Epithelial cell of prostate (primary cell): Measurements from ENCODE around the gene PHF21B.
A peak's percentile ranks its signal among the peaks of the same experiment; 100 is the strongest.
"Not testable (repeated sequence)": the region's sequence is repeated elsewhere in the genome, so short reads cannot be mapped to it uniquely, and the experiment has no call there.

Experiments used
- DNase-seq: peaks from one replicate; pipeline ENCODE4 v3.0.0-alpha.2; 2011; ENCODE audit warnings: low read depth, low spot score
- H3K27ac ChIP-seq: fragments of 450-650 bp; 2 replicates; pipeline ENCODE4 v1.5.1; 2017; ENCODE audit warnings: mild to moderate bottlenecking

Gene PHF21B

DNA sequence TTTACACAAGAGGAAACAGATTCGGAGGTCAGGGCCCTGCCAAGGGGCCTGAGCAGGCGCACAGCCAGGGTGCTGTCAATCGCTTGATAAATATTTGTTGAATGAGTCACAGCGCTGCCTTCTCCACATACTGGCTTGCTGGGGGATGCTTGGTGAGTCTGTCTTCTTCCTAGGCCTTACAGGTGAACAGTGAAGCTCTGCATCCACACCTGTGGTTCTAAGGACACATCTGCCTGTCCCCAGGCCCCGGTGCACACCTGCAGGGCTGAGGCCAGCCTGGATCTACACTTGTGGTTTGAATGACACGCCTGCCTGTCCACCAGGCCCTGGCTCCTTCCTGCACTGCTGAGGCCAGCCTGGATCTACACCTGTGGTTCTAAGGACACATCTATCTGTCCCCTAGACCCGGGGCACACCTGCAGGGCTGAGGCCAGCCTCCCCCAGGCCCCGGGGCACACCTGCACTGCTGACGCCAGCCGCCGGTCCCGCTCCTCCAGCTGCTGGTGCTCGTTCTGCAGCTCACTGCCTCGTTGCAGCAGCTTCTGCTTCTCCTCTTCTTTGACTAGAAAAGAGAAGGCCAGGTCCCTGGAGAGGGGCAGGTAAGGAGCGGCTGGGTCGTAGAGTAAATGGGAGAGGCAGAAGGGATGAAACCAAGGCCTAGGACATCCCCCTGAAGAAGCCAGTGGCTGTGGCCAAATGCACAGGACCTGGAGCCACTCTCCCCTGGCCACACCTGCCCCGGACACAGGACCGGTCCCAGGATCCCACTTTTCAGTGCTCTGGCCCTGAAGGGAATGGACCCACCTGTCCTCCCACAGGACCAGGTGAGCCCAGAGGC is 124.6 kb downstream of the PHF21B start:
- DNase-seq: no peak
- no peak overlapping the region for H3K27ac ChIP-seq

DNA sequence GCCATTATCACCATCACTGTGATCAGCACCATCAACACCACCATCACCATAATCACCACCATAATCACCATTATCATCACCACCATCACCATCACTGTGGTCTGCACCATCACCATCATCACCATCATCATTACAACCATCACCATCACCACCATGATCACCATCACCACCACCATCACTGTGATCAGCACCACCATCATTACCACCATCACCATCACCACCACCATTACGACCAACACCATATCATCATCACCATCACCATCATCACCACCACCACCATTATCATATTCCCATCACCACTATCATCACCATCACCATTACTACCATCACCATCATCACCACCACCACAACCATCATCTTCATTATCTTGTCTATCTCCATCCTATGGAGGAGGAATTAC is 125.2 kb downstream of the PHF21B start:
- H3K27ac ChIP-seq: no peak overlapping the region
- DNase-seq: no peak

DNA sequence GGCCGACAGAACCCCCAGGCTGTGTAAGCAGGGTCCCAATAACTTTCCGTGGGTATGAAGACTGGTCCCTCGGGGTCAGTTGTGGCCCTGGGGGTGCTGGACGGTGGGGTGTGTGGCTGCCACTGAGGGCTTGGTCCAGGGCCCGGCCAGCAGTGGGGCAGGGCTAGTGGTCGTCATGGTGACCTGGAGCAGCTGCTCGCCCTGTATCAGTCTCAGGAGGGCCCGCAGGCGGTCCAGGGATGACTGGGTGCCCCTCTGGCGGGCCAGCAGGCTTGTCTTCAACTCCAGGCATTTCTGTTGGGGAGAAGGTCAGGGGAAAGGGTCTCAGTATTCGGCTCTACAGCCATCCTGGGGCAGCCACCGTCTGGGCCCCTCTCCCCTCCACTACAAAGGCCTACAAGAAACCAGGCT is 126.8 kb downstream of the PHF21B start:
- no peak overlapping the region for H3K27ac ChIP-seq
- no peak for DNase-seq

DNA sequence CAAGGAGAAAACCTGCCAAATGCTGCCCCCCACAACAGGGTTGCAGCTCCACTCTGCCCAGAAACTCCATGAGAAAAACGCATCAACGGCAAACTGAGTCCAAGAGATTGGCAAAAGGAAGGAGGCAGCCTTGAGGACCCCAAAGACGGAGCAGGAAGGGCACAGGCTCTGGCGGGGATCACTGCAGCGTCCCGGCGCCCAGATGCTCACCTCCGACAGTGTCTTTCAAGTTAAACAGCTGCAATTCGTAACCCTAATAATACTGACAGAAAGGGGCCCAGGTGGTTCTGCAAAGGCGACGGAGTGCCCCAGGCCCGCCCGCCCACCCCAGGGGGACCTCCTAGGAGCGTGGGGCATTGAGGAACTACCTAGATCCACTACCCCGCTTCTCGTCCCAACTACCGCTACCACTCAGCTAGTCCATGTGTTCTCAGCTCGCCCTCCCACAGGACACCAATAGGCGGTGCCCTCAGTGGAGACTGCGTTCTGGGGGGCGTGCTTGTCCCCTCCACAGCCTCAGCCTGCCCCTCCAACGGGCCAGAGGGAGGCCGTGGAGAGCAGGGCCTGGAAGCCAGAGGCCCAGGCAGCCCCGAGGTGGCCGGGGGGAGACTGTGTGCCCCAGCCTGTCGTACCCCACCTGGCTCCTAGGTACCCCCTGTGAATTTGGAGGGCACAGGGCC is 127.4 kb downstream of the PHF21B start:
- no peak for DNase-seq
- H3K27ac ChIP-seq: no peak overlapping the region

DNA sequence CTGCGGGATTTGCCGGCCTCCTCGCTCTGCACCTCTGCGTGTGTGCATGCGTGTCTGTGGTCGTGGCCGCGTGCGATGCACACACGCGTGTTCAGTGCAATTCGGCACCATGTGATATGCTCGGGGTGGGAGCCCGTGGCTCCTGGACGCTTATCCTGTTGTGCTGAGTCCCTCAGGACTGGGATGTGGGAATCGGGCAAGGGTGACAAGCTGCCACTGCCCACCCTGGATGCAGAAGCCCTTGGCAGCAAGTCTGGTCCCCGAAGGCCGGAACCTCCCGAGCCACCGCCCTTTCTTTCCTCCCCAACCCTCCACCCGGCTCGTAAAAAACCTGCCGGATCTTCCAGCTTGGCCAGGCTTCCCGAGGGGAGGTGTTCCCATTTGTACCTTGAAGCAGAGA is 128.2 kb downstream of the PHF21B start:
- no peak for DNase-seq

DNA sequence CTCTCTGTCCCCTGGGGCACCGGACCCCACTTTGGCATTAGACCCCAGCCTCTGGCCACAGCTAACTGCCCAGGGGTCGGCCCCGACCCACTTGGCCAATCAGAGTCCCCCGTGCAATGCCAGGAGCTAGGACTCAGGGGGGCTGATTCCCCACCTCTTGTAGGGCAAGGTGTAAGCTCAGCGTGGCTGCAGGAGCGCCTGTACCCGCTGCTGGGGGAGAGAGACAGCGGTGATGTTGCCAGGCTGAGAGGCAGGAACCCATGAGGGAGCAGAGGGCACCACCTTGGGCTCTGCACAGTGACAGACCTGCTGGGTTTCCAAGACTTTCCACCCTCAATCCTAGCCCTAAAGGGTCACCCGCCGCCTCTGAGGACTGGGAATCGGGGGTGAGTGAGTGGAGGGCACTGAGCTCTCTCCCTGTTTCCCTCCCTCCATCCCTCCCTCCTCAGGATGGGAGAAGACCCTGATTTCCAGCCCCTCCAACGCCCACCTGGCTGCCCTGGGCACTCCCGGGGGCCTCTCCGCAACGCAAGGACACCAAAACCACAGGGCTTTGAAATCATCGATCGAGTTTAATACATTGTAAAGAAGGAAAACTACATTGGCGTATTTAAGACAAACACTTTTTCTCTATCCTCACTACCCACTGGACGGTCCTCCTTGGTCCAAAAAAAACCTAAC is 129.1 kb downstream of the PHF21B start:
- DNase-seq: no peak
- H3K27ac ChIP-seq: no peak overlapping the region

More for the DNA sequence above, 128.2 kb downstream of the PHF21B start:
- H3K27ac ChIP-seq: no peak overlapping the region

DNA sequence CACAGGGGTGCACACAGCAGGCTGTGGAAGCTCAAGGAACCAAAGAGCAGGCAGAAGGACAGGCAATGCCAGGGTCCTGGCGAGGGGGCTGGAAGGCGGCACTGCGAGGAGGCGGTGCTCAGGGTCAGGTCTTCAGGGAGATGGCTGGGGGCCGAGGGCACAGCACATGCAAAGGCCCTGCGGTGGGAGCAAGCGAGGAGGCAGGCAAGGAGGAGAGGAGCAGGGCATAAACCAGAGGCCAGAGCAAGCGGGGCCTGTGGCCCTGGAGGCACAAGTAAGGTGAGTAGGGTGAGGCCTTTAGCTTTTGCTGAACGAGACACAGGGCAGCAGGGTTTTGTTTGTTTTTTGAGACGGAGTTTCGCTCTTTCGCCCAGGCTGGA is 130.5 kb downstream of the PHF21B start:
- no peak overlapping the region for H3K27ac ChIP-seq
- DNase-seq: no peak

DNA sequence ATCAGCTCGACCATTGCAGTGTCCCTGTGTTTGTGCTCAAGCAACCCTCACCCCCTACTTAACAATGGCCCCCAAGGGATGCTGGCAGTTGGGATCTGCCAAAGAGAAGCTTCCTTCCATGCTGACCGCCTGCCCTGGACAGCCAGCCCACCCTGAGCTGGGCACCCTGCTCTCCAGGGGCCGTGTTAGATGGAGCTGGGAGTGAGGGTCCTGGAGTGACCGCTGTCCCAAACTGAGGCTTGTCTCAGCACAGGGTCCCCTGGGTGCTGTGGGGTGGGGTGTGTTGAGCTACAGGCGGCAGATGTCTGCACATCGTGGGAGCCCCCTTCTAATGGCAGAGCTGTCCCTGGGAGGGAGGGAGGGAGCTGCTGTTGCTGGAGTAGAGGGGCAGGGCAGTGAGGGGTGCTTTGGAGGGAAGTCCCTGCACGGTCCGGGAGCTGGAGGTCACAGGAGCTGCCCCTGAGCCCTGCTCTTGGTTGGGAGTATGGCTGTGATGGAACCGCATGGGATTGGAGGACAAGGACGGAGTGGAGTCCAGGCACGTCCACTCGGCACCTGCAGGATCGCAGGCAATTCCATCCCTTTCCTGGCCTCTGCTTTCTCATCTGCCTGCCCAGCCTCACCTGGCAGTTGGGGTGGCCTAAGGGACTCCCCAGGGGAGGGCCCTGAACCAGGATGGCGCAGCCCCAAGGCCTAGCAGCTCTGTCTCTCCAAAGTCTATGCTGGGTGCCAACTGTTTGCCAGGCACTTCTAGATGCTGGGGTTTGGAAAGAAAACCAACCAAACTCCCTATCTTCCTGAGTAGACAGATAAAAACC is 131.1 kb downstream of the PHF21B start:
- H3K27ac ChIP-seq: no peak overlapping the region
- DNase-seq: no peak

DNA sequence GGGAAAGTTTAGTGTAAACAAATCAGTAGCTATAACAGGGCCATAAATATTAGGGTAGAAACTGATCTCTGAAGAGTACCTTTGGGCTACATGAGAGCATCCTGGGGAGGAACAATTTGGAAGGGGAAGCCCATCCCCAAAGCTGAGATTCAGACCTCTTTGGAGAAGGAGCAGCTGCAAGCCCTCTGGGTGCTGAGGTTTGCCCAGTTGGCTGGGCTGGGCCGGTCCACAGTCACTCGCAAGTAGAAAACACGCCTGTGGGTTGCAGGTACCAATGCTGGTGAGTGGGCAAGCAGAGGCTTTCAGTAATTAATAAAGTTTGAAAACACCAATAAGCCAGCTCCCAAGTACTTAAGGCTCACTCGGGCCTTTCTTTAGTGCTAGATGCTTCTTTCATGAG is 132.9 kb downstream of the PHF21B start:
- H3K27ac ChIP-seq: no peak overlapping the region
- DNase-seq: no peak

DNA sequence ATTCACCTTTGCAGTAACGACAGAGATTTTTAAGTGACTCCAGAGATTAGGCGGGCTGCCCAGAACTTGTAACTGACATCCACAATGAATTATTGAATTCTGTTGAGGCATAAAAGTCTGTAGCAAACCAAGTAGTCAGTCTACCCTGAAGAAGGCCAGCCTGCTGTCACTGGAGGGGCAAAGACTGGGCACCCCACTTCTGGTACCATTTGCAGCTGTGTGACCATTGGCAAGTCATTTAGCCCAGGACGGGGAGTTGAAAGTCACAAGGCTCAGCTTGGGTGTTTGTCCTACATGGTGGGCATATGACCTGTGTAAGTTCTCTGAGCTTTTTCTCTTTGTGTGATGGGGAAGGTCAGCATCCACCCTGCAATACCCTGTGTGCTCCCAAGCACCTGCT is 138.0 kb downstream of the PHF21B start:
- H3K27ac ChIP-seq: no peak overlapping the region
- no peak for DNase-seq

DNA sequence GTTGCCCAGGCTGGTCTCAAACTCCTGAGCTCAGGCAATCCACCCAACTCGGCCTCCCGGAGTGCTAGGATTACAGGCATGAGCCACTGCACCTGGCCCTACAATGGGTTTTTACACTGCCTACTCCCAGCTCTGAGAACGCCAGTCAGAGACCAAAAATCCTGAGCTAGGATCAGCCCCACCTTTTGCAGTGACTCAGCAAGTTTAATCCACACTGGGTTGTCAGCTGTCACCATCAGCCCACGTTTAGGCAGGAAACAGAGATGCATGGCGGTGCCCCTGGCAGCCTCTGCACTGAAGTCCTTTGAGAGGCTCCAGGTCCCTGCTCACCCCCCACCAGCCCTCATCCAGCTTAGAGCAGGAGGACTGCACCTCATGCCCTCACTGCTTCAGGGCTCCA is 139.8 kb downstream of the PHF21B start:
- DNase-seq: peak; percentile 39
- H3K27ac ChIP-seq: peak overlapping the region; percentile 47

DNA sequence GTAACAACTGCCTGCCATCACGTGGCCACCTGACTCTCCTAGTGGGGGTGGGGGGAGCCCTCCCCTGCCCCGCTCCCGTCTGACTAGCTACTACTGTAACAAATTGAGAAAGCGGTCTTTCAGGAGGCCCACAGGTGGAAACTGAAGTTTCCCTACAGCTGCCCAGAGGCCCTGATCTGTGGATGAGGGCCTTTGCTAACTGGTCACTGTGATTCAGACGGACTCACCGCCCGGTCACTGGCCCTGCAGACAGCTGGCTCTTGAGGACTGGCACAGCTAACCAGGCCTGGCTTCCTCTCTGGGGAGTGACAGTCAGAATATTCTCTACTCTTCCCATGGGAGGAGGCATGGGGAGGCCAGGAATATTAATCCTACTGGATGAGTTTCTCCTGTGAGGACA is 140.6 kb downstream of the PHF21B start:
- H3K27ac ChIP-seq: peak overlapping the region; percentile 47
- no peak for DNase-seq

DNA sequence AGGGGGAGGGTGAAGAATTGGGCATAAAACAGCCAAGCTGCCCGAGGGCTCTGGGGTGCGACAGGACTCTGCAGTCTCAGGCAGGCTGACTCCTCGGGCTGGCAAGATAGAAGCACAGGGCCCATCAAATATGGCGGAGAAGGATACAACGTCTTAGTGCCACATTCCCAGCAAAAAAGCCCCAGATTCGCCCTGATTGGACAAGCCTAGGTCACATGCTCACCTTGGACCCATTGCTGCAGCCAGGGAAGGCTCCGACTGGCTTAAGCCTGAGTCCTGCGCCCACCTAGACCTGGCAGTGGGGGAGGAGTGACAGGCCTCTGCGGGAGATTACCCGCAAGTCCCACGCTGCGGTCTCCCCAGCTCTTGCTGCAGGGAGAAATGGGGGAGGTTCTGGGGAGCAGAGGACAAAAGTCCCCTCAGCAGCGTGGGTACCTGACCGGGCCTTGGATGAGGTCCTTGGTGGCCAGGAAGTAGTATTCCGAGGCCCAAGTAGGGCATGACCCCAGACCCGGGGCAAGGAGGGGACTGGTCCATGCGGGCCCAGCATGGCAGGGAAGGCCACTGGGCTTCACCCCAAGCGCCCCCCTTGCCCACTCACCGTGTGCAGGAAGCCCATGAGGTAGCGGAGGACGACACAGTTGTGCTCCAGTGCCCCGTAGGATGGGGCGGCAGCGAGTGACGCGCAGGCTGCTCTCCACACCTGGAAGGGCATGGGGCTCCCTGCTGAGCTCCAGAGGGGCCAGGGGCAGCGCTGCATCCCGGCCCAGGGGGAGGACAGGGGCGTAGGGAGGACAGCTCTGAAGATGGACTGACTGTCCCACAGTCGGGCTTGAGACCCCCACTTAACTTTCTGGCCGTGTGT is 144.4 kb downstream of the PHF21B start:
- no peak for DNase-seq
- no peak overlapping the region for H3K27ac ChIP-seq

DNA sequence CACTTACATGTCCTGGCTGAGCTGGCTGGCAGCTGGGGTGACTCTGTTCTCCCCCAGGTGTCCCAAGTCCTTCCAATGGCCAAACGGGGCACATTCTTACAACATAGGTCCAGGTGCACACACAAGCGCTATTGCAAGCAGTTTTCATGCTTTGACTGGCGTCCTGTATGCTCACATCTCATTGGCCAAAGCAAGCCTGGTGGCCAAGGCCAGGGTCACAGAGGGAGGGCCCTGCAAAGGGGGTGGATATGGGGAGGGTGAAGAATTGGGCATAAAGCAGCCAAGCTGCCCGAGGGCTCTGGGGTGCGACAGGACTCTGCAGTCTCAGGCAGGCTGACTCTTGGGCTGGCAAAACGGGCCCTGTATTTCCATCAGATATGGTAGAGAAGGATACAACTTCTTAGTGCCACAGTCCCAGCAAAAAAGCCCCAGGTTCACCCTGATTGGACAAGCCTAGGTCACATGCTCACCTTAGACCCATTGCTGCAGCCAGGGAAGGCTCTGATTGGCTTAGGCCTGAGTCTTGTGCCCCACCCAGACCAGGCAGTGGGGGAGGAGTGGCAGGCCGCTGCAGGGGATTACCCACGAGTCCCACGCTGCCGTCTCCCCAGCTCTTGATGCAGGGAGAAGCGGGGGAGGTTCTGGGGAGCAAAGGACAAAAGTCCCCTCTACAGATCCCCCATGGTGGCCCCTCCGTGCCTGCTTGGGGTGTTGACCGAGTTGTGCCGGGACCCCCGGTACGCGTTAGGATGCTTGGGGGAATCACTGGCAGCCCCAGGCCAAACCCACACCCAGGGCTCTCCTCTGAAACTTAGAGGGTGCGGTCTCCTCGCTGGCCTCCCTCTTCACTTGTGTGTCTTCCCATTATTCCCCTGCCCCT is 146.6 kb downstream of the PHF21B start:
- DNase-seq: no peak

DNA sequence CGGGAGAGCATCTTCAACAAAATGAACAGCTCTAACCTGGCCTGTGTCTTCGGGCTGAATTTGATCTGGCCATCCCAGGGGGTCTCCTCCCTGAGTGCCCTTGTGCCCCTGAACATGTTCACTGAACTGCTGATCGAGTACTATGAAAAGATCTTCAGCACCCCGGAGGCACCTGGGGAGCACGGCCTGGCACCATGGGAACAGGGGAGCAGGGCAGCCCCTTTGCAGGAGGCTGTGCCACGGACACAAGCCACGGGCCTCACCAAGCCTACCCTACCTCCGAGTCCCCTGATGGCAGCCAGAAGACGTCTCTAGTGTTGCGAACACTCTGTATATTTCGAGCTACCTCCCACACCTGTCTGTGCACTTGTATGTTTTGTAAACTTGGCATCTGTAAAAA is 147.5 kb downstream of the PHF21B start:
- DNase-seq: no peak
- no peak overlapping the region for H3K27ac ChIP-seq

More for the DNA sequence above, 146.6 kb downstream of the PHF21B start:
- no peak overlapping the region for H3K27ac ChIP-seq

DNA sequence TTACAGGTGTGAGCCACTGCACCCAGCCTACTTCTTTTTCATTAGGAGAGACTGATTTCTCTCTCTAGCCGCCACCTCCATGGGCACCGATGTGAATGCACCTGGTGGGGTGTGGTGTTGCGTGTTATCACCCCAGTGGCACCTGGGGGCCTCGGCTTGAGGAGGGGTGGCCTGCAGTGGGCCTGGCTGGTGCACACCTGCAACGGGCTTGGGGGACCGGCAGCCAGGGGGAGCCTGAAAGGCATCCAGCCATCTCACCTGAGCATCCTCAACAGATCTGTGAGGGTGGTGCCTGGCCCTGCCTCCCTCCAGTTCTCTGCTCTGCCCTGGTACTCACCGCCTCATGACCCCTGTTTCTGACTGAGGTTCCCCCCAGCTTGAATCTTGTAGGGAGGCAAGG is 148.6 kb downstream of the PHF21B start:
- no peak for DNase-seq
- no peak overlapping the region for H3K27ac ChIP-seq

DNA sequence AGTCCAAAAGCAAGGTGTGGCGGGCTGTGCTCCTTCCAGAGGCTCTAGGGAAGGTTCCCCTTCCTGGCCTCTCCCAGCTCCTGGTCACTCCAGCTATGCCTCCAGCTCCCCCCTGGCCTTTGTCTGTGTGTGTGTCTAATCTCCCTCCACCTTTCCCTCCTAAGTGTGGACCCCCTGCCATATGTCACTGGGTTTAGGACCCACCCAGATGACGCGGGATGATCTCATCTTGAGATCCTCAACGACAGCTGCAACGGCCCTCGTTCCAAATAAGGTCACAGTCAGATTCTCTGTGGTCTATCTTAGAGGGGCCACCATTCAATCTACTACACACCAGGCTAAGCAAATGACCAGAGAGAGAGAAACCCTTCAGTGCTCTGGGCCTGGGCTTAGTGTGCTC is 149.5 kb downstream of the PHF21B start:
- no peak overlapping the region for H3K27ac ChIP-seq
- DNase-seq: no peak

DNA sequence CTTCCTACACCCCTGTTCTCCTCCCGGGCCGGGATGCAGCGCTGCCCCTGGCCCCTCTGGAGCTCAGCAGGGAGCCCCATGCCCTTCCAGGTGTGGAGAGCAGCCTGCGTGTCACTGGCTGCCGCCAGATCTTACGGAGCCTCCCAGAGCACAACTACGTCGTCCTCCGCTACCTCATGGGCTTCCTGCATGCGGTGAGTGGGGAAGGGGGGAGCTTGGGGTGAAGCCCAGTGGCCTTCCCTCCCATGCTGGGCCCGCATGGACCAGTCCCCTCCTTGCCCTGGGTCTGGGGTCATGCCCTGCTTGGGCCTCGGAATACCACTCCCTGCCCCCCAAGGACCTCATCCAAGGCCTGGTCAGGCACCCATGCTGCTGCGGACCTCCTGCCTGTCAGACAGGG is 150.2 kb downstream of the PHF21B start:
- DNase-seq: no peak
- H3K27ac ChIP-seq: no peak overlapping the region

DNA sequence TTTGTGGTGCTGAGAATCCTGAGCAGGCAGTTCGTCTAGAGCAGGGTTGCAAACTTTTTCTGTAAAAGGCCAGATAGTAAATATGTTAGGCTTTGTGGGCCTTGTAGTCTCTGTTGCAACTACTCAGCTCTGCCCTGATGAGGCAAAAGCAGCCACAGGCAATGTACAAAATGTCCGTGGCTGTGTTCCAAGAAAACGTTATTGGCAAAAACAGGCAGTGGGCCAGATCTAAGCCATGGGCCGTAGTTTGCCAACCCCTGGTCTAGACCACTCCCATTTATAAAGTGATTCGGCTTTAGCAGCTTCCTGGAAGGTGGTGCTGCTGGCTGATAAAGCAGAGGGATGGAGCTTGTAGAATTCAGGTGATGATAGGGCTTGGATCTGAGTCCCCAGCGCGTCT is 151.0 kb downstream of the PHF21B start:
- H3K27ac ChIP-seq, DNase-seq: not testable (repeated sequence)
